Cortex of kidney (tissue), 1 donor: ENCODE data around the gene AEN.

Experiments used
- DNase-seq: peaks from one replicate; lab custom pipeline; 2025; lab: John Stamatoyannopoulos, UW

Gene AEN

GRCh38 chr15:88649753-88650551 lies 28.8 kb downstream of the AEN start:
- DNase-seq: no peak

DNA sequence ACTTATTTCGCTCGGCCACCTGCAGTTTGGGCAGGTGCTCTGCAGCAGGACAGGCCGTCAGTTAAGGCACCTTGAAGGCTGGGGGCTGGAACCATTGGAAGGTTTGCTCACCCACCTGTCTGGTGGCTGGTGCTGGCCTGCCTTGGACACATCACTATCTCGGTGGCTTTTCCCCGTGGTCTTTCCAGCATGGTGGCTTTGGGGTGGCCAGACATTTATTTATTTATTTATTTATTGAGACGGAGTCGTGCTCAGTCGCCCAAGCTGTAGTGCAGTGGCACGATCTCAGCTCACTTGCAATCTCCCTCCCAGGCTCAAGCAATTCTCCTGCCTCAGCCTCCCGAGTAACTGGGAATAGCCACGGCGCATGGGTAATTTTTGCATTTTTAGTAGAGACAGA lies 29.4 kb downstream of the AEN start:
- no peak for DNase-seq

GRCh38 chr15:88651136-88651732 lies 30.1 kb downstream of the AEN start:
- no peak for DNase-seq

GRCh38 chr15:88651971-88652370 lies 30.8 kb downstream of the AEN start:
- DNase-seq: no peak

- no peak for DNase-seq
These were observed 31.5 kb downstream of the AEN start for GRCh38 chr15:88652456-88653199.

GRCh38 chr15:88653200-88654064 lies 32.3 kb downstream of the AEN start:
- DNase-seq: no peak

- DNase-seq: no peak
These were observed 33.4 kb downstream of the AEN start for GRCh38 chr15:88654430-88655102.

- no peak for DNase-seq
These were observed 34.0 kb downstream of the AEN start for GRCh38 chr15:88655103-88655553.

GRCh38 chr15:88655800-88656488 lies 34.8 kb downstream of the AEN start:
- no peak for DNase-seq

GRCh38 chr15:88656760-88657221 lies 35.7 kb downstream of the AEN start:
- no peak for DNase-seq

DNA sequence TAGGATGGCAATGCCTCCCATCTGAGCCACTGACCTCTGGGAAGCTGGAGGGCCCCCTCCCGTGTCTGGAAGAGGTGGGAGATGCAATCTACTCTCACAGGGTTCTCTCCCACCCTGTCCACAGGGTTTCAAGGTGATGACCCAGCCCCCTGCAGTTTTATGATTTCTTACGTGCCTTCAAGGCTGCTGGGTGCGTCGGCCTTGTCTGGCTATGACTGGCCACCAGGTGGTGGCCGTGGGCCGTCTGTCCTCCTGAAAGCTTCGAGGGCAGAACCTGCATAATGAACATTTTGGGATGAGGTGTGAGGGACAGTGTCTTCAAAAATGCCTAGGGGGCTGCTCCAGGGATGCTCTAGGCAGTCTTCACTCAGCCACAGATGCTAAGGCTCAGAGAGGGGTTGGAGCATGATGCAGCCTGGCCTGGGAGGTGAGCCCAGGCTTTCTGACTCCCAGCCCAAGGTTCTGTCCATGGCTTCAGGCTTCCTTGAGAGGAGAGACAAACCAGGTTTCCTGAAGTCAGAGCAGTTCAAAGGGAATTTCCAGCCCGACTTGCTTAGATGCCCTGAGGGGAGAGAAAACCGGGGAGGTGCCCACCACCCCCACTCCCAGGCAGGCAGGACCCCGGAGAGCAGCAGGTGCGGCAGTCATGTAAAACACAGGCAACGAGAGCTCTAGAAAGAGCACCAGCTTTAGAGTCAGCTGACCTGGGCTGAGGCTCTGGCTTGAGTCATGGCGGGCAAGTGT lies 36.4 kb downstream of the AEN start:
- DNase-seq: no peak

- no peak for DNase-seq
These were observed 37.2 kb downstream of the AEN start for GRCh38 chr15:88658070-88658965.

DNA sequence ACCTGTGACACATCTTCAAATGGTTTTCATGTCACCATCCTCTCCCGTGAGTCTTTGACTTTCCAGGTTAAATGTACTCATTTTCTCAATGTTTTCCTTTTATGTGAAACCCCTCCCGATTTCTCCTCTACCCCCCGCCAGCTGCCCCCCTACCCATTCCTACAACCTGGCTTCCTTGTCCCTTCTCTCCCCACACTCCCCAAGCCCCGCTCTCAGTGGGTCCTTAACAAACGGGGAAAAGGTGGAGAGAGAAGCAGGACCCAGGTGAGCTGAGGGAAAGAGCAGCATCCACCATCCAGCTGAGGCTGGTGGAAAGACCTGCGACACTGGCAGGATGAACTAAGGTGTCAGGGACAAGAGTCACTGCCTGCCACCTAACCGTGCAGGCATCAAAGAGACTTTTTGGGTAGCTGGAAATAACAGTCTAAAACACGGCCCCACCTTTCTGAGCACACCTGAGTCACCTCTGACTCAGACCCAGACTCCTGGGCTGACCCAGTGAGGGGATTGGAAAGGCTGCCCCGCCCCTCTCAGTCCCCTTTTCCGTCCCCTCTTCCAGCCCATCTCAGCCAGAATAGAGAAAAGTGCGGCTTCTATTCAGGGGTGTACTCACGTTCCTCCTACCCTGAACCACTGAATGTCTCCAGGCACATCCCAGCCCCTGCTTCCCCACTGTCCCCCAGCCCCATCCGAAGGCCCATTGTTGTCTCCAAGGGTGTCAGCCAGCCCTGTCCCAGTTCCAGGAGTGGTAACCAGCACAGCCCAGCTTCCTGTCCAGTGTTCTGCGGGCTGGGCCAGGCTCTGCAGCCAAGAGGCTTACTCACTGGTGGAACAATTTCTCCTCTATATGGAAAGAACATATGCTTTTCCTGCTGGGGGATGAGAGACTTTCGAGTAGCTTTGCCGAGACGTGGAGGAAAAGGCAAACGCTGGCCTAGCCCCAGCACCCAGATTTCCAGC lies 38.1 kb downstream of the AEN start:
- DNase-seq: no peak

DNA sequence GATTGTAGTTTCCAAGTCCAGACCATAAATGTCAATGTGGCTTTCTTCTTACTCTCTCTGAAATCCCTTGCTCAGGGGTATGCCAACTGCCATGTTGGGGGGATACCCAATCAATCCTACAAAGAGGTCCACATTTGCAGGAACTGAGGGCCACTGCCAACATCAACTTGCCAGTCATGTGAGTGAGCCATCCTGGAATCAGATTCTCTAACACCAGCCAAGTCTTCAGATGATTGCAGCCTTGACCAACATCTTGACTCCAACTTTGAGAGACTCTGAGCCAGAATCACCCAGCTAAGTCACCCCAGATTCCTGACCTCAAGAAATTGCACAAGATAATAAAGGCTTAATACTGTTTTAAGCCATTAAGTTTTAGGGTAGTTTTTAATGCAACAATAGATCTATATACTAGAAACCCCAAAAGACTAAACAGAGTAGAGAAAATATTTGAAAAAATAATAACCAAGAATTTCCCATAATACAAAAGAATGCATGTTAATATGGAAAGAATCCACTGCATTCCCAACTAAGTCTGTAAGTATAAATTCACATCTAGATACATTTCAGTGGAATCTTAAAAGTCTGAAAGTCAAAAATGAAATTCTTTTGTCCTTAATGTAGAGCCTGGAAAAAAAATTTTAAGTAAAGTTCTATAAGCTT lies 40.0 kb downstream of the AEN start:
- DNase-seq: no peak

DNA sequence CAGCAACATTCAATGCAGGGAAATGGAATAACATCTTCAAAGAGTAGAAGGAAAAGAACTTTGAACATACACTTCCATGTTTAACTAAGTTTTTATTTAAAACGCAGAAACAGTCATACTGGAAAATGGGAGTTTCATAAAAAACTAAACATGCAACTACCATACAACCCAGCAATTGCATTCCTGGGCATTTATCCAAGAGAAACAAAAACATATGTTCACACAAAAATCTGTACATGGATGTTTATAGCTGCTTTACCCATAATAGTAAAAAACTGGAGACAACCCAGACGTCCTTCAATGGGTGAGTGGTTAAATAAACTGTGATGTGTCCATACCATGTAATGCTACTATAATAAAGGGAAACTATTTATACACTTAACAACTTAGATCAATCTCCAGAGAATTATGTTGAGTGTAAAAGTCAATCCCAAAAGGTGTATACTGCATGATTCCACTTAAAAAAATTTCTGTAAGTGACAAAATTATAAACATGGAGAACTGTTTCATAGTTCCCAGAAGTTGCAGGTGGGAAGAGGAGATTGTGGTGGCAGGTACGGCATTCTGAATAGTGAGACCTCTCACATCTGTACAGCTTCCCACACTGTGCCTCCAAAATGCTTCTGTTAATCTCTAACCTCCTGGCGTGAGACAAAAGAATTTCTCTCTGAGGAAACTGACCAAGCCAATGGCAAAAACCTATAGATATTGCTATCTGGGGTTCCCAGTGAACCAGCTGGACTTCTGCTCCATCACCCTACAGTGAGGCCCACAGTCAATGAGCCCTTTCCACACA lies 40.8 kb downstream of the AEN start:
- DNase-seq: no peak

- DNase-seq: no peak
These were observed 42.0 kb downstream of the AEN start for GRCh38 chr15:88663141-88663621.
